ENCODE measurements around the gene PLCZ1.
"Not testable (repeated sequence)": the region's sequence is repeated elsewhere in the genome, so short reads cannot be mapped to it uniquely, and the experiment has no call there.

GRCh38 chr12:18785465-18785864, 47.7 kb upstream of the PLCZ1 start:
- TF ChIP-seq CTCF, EP300, POLR2AphosphoS5 (IDR thresholded peaks at IDR 0.05): not testable (repeated sequence)
